EL (cell line): ENCODE measurements around the gene HEATR5B.
A peak's percentile ranks its signal among the peaks of the same experiment; 100 is the strongest.

Source experiments
- DNase-seq: peaks from one replicate; pipeline ENCODE4 v3.0.0-alpha.2; 2016

HEATR5B gene

GRCh38 chr2:37083873-37084794 lies at the start of gene HEATR5B, which contains the start of gene GPATCH11:
Gene HEATR5B, minus strand, starts transcription at chr2:37084372. Its CDS starts 958 bp downstream, at chr2:37083414.
Gene GPATCH11, plus strand, starts transcription at chr2:37084518. Its CDS starts 3,864 bp downstream, at chr2:37088382.
- DNase-seq: peak; percentile 96

GRCh38 chr2:37132914-37133313 lies 48.7 kb upstream of the HEATR5B start:
- DNase-seq: no peak

- DNase-seq: no peak
Measured at GRCh38 chr2:37125416-37125815, 41.2 kb upstream of the HEATR5B start.

GRCh38 chr2:37119157-37119556 lies 35.0 kb upstream of the HEATR5B start:
- DNase-seq: no peak

GRCh38 chr2:37117566-37117965 lies 33.4 kb upstream of the HEATR5B start:
- DNase-seq: no peak

- DNase-seq: no peak
Measured at GRCh38 chr2:37111958-37112357, 27.8 kb upstream of the HEATR5B start.

- no peak for DNase-seq
Measured at GRCh38 chr2:37110306-37111212, 26.4 kb upstream of the HEATR5B start.

- no peak for DNase-seq
Measured at GRCh38 chr2:37109523-37109922, 25.4 kb upstream of the HEATR5B start.

GRCh38 chr2:37105150-37105549 lies 21.0 kb upstream of the HEATR5B start:
- no peak for DNase-seq

GRCh38 chr2:37104178-37104577 lies 20.0 kb upstream of the HEATR5B start:
- no peak for DNase-seq

GRCh38 chr2:37102588-37102987 lies 18.4 kb upstream of the HEATR5B start:
- DNase-seq: no peak

GRCh38 chr2:37100054-37100453 lies 15.9 kb upstream of the HEATR5B start:
- no peak for DNase-seq

- peak; percentile 13 for DNase-seq
Measured at GRCh38 chr2:37098416-37099118, 14.4 kb upstream of the HEATR5B start.

GRCh38 chr2:37096568-37096967 lies 12.4 kb upstream of the HEATR5B start:
- DNase-seq: no peak

GRCh38 chr2:37091873-37092272 lies 7.7 kb upstream of the HEATR5B start:
- DNase-seq: no peak

- no peak for DNase-seq
Measured at GRCh38 chr2:37090019-37090477, 5.9 kb upstream of the HEATR5B start.

GRCh38 chr2:37085731-37086147 lies 1.6 kb upstream of the HEATR5B start:
- peak; percentile 77 for DNase-seq

- no peak for DNase-seq
Measured at GRCh38 chr2:37084797-37085196, 625 bp upstream of the HEATR5B start.

- no peak for DNase-seq
Measured at GRCh38 chr2:37080689-37081088, 3.5 kb downstream of the HEATR5B start.

GRCh38 chr2:37080266-37080665 lies 3.9 kb downstream of the HEATR5B start:
- no peak for DNase-seq

GRCh38 chr2:37070931-37071330 lies 13.2 kb downstream of the HEATR5B start:
- DNase-seq: no peak

- no peak for DNase-seq
Measured at GRCh38 chr2:37068686-37069085, 15.5 kb downstream of the HEATR5B start.

GRCh38 chr2:37061776-37062175 lies 22.4 kb downstream of the HEATR5B start:
- no peak for DNase-seq
